GM19240 (cell line): ENCODE results near the gene MPP3.

Source experiments
- DNase-seq: peaks from one replicate; pipeline ENCODE4 v3.0.0; 2011; ENCODE audit warnings: low spot score; ENCODE audit not compliant: insufficient read length

Gene MPP3

GRCh38 chr17:43832168-43832975 lies 574 bp downstream of the MPP3 start:
- no peak for DNase-seq

GRCh38 chr17:43831633-43832032 lies 1.3 kb downstream of the MPP3 start:
- no peak for DNase-seq

GRCh38 chr17:43830510-43831140 lies 2.3 kb downstream of the MPP3 start:
- DNase-seq, result no peak

- DNase-seq, result no peak
Measured at GRCh38 chr17:43829738-43830137, 3.2 kb downstream of the MPP3 start.

GRCh38 chr17:43827596-43827995 lies 5.3 kb downstream of the MPP3 start:
- DNase-seq, result no peak

- no peak for DNase-seq
Measured at GRCh38 chr17:43826206-43826605, 6.7 kb downstream of the MPP3 start.

GRCh38 chr17:43825567-43825966 lies 7.4 kb downstream of the MPP3 start:
- no peak for DNase-seq

- DNase-seq, result no peak
Measured at GRCh38 chr17:43823350-43824084, 9.4 kb downstream of the MPP3 start.

- no peak for DNase-seq
Measured at GRCh38 chr17:43822570-43823190, 10.3 kb downstream of the MPP3 start.

- DNase-seq, result no peak
Measured at GRCh38 chr17:43820759-43821158, 12.2 kb downstream of the MPP3 start.

- no peak for DNase-seq
Measured at GRCh38 chr17:43818966-43819365, 14.0 kb downstream of the MPP3 start.

GRCh38 chr17:43817826-43818225 lies 15.1 kb downstream of the MPP3 start:
- no peak for DNase-seq

- no peak for DNase-seq
Measured at GRCh38 chr17:43816336-43817320, 16.3 kb downstream of the MPP3 start.

- DNase-seq, result no peak
Measured at GRCh38 chr17:43814714-43815113, 18.2 kb downstream of the MPP3 start.

GRCh38 chr17:43814026-43814425 lies 18.9 kb downstream of the MPP3 start:
- no peak for DNase-seq

- DNase-seq, result no peak
Measured at GRCh38 chr17:43813386-43813785, 19.6 kb downstream of the MPP3 start.

- DNase-seq, result no peak
Measured at GRCh38 chr17:43812396-43813265, 20.3 kb downstream of the MPP3 start.

GRCh38 chr17:43810823-43811222 lies 22.1 kb downstream of the MPP3 start:
- DNase-seq, result no peak

- DNase-seq, result no peak
Measured at GRCh38 chr17:43810226-43810715, 22.7 kb downstream of the MPP3 start.

GRCh38 chr17:43809121-43809520 lies 23.8 kb downstream of the MPP3 start:
- DNase-seq, result no peak
